HG03432 (cell line): ENCODE data around the gene IGF2.

Source experiments
- ATAC-seq: cut with Tn5 transposase; IDR thresholded peaks from one replicate; pipeline ENCODE4 v1.9.1; 2021; ENCODE audit warnings: mild to moderate bottlenecking, moderate library complexity; ENCODE audit not compliant: unreplicated experiment

IGF2 gene

GRCh38 chr11:2105511-2105910 is 33.7 kb downstream of the IGF2 start:
- ATAC-seq = no peak

DNA sequence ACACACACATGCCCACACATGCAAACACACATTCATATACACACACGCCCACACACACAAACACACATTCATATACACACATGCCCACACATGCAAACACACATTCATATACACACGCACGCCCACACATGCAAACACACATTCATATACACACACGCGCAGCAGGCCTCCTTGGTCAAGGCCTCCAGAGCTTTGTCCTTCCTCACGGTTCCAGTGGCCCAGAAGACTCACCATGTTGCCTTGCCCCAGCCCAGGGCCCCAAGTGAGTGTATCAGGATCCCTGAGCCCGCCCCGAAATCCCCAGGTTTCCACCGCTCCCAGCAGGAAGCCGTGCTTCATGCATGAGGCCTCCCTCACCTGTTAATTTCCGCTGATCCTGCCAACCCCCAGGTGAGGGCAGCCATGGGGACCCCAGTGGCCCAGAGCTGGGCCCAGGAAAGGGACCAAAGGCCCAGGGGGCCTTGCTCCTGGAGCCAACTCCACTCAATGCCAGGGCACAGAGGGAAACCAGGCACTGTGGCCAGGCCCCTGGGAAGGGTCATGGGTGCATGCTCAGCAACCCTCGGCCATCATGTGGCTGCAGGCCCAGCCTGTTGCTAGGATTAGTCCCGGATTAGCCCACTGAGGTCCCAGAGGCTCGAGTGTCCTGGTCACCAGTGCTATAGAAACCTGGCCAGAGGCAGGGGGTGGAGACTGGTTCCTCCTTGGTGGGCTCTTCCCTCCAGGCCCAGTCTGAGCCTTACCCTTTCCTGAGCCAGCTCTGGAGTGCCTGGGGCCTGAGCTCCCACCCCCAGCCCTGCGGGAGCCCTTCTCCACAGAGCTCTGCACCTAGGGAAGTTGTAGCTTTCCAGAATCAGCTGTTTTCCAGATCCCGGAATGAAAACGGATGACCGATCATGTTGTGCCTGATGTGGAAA is 34.4 kb downstream of the IGF2 start:
- ATAC-seq = no peak

DNA sequence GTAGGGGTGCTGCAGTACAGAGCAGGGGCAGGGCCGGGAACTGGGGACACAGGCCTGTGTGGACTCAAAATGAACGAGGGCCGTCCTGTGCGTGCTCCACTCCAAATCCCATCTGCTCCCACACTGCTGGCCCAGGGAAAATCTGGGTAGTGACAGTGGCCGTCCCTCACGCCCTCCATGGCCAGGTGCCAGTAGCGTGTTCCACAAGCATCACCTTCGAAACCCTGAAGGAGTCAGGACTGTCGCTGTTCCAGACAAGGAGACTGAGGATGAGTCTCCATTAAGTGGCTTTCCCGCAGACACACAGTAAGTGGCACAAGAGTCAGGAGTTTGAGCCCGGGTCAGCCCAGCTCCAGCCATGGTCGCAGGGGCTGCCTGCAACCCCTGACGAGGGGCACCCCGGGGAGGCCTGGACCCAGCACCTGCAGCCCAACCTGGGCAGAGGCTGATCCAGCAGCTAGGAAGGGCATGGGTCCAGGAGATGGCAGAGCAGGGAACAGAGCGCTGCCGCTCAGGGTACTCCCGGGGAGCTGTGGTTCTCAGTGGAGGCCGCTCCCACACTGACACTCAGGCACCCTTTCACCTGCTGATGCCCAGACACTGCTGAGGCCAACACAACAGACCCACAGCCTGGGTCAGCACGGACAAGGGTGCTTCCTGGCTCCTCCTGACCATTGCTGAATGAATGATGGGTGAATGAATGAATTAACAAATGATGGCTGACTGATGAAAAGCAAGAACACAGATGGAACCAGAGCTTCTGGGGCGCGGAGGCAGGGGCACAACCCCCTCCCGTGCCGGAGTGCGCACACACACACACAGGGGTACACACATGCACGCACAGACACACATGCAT is 35.3 kb downstream of the IGF2 start:
- no peak for ATAC-seq

DNA sequence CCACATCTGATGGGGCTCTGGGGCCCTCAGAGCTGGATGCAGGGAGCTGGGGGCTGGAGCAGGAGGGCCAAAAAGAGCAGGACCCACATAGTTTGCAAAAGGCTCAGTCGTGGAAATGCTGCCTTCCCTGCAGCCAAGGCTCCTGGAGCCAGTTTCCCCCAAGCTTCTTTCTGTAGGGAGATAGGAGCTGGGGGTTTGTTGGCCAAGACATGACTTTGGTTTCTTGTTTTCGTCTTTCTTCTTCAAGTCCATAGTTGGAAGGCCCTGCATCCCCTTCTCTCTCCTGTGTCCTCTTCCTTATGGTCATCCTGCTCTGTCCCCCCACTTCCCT is 36.3 kb downstream of the IGF2 start:
- ATAC-seq = no peak

DNA sequence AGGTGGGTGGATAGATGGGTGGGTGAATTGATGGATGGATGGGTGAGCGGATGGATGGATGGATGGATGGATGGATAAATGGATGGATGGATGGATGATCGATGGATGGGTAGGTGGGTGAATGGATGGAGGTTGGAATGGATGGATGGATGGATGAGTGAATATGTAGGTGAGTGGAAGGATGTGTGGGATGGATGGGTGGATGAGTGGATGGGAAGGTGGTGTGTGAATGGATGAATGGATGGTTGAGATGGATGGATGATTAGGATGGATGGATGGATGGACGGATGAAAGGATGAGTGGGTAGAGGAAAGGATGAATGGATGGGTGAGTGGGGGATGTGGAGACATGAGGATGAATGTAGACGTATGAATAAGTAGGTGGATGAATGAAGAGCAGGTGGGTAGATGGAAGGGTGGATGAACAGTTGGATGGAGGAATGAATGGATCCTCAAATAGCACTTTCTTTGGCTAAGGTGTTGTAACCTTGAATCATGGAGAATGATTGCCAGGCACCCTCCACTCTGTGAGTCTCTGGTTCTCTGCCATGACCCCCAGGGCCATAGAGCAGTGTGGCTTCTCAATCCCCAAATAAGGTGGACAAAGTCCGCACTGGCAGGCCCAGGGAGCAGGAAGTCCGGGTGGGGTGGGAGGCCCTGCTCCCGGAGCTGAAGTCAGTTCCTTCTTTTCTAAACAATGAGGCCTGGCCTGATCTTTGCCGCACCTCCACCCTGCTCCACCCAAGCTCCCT is 36.9 kb downstream of the IGF2 start:
- no peak for ATAC-seq

DNA sequence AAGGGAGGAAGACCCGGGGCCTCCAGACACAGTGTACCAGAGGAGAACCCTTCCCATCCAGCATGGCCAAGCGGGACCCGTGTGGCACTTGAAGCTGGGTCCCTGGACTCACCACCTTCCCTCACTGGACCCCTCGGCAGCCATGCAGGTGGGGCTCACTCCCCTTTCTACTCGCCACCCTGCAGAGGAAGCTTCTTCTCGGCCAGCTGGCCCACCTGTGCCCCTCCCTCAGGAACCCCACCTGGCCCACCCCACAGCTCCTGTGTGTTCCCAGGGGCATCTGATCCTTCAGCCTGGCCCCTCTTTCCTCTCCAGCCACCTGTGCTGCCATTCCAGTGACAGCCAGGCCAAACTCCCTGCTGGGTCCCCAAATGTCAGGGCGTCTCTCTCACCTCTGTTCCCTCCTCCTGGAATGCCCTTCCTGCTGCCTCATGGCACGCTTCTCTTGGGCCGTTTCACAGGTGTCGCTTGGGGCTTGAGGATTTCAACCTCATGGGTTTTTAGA is 38.0 kb downstream of the IGF2 start:
- no peak for ATAC-seq

DNA sequence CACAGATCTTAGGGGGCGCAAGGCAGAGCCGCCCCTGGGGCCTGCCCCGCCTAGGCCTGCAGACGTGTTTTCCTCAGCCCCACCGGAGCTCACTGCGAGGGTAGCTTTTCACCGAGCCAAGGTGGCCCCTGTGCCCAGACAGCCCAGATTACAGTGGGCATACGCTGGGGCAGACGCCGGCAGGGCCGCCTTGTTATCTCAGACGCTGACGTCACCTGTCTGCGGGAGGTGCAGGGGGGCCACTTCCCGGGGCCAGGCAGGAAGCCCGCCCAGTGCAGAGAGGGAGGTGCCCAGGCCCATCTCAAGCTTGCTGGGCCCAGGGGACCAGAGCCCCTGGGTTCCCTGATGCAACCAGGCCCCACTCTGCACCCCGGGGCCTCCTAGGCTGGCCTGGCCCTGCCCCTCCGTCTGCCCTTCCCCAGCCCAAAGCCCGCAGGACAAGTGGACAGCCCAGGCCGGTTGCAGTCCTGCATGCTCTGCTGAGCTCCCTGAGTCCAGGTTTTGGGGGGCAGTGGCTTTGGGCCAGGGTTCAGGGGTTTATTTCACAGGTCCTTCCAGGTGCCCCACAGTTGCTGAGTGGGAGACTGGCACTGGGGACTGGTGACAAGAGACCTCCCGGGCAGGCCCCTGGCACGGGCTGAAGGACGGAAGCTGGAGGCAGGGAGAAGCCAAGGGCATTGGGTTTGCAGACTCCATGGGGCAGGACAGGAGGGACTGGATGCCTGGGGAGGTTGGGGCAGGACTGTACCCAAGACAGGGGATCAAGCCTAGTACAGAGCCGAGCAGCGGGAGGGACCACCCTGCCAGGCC is 38.6 kb downstream of the IGF2 start:
- no peak for ATAC-seq

DNA sequence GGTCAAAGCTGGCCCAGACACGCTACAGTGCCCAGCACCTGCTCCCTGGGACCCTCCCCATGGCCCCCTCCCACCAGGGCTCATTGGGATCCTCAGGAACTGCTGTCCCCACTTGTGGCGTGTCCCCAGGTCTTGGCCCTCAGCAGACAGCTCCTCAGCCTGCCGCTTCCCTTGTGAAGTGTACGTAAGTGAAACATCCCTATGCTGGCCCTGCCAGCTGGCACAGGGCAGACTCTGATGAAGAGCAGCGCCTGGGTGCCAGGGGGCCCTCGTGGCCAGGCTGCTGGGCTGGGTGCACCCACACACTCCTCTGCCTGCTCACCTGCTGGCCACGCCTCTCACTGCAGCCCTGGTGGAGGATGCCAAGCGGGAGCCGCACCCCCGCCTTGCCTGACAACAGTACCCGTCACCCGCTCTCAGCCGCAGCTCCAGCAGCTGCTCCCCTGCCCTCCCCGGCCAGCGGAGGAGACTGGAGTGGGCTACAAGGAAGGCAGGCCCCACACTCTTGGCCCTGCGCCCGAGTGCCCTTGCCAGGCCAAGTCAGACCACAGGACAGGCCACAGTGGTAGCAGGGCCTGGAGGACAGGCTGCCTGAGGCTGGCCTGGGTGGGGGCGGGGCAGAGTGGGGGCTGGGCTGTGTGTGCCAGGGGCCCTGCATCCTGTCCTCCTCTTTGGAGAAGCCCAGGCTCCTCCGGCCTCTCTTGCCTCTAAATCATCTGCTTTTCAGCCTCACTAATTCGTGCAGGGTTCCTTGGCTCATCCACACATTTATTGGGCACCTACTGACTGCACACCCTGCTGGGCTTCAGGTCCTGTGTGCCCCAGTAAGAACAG is 39.5 kb downstream of the IGF2 start:
- no peak for ATAC-seq

- no peak for ATAC-seq
These were observed 40.3 kb downstream of the IGF2 start for GRCh38 chr11:2098691-2099515.

GRCh38 chr11:2097998-2098690 is 41.0 kb downstream of the IGF2 start:
- no peak for ATAC-seq

GRCh38 chr11:2097356-2097997 is 41.7 kb downstream of the IGF2 start:
- no peak for ATAC-seq

- no peak for ATAC-seq
These were observed 42.3 kb downstream of the IGF2 start for GRCh38 chr11:2096919-2097301.

DNA sequence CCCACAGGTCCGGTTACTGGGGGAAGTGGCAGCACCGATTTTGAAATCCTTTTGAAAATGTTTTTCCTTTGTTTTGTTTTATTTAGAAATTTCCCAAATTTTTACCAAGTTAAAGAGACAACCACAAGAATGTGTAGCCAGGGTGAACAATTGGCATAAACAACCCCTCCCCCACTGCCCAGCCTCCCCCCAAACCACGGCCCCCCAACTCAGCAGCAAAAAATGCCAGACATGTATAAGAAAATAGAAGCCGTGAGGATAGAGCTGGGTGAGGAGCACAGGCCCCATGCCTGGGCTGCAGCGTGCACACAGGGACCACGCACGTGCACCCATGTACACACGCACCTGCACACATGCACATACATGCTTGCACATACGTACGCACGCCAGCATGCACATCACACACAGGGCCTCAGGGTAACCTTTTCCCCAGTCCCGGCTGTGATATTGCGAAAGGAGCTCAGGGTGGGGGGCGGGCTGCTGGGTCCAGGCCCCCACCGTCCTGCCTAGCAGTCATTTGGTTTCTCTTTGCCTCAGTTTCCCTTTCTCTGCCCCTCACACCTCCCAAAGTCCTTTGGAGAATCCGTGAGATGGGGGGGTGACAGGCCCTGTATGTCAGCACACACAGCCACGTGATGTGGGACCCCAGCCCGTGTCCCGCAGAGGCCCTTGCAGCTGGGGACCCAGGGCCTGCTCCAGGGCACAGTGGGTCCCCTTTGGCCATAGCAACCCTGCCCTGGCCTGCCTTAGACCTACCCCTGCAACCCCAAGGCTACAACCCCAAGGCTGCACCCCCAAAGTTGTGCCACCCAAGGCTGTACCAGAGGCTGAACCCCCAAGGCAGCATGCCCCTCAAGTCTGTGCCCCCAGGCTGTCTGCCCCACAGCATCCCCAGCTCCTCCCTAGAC is 42.9 kb downstream of the IGF2 start:
- ATAC-seq = no peak

GRCh38 chr11:2095542-2095941 is 43.6 kb downstream of the IGF2 start:
- ATAC-seq = no peak

GRCh38 chr11:2095198-2095520 is 44.0 kb downstream of the IGF2 start:
- ATAC-seq = no peak

GRCh38 chr11:2094354-2095197 is 44.6 kb downstream of the IGF2 start:
- ATAC-seq = no peak
